ENCODE results near the gene CAMTA1.

- TF ChIP-seq KDM5B (IDR thresholded peaks at IDR 0.05; ENCODE audit: insufficient replicate concordance, low read depth, low read length), result no peak
- no peak for TF ChIP-seq TEAD4 (IDR thresholded peaks at IDR 0.05; ENCODE audit: low read length)
- TF ChIP-seq TEAD4 (CRISPR knock-in tag; IDR thresholded peaks at IDR 0.05; ENCODE audit: borderline replicate concordance), result no peak
- no peak for TF ChIP-seq POLR3A (IDR thresholded peaks at IDR 0.05; ENCODE audit: borderline replicate concordance, extremely low read depth, insufficient read depth, insufficient read length)
- TF ChIP-seq, protein P1, sequence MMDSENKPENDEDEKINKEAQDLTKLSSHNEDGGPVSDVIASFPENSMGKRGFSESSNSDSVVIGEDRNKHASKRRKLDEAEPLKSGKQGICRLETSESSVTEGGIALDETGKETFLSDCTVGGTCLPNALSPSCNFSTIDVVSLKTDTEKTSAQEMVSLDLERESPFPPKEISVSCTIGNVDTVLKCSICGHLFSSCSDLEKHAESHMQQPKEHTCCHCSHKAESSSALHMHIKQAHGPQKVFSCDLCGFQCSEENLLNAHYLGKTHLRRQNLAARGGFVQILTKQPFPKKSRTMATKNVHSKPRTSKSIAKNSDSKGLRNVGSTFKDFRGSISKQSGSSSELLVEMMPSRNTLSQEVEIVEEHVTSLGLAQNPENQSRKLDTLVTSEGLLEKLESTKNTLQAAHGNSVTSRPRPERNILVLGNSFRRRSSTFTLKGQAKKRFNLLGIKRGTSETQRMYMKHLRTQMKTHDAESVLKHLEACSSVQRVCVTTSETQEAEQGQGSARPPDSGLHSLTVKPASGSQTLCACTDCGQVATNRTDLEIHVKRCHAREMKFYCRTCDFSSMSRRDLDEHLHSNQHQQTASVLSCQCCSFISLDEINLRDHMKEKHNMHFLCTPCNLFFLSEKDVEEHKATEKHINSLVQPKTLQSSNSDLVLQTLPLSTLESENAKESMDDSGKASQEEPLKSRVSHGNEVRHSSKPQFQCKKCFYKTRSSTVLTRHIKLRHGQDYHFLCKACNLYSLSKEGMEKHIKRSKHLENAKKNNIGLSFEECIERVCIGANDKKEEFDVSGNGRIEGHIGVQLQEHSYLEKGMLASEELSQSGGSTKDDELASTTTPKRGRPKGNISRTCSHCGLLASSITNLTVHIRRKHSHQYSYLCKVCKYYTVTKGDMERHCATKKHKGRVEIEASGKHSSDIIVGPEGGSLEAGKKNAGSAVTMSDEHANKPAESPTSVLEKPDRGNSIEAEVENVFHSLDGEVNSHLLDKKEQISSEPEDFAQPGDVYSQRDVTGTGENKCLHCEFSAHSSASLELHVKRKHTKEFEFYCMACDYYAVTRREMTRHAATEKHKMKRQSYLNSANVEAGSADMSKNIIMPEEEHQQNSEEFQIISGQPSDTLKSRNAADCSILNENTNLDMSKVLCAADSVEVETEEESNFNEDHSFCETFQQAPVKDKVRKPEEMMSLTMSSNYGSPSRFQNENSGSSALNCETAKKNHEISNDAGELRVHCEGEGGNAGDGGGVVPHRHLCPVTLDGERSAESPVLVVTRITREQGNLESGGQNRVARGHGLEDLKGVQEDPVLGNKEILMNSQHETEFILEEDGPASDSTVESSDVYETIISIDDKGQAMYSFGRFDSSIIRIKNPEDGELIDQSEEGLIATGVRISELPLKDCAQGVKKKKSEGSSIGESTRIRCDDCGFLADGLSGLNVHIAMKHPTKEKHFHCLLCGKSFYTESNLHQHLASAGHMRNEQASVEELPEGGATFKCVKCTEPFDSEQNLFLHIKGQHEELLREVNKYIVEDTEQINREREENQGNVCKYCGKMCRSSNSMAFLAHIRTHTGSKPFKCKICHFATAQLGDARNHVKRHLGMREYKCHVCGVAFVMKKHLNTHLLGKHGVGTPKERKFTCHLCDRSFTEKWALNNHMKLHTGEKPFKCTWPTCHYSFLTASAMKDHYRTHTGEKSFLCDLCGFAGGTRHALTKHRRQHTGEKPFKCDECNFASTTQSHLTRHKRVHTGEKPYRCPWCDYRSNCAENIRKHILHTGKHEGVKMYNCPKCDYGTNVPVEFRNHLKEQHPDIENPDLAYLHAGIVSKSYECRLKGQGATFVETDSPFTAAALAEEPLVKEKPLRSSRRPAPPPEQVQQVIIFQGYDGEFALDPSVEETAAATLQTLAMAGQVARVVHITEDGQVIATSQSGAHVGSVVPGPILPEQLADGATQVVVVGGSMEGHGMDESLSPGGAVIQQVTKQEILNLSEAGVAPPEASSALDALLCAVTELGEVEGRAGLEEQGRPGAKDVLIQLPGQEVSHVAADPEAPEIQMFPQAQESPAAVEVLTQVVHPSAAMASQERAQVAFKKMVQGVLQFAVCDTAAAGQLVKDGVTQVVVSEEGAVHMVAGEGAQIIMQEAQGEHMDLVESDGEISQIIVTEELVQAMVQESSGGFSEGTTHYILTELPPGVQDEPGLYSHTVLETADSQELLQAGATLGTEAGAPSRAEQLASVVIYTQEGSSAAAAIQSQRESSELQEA (IDR thresholded peaks at IDR 0.05; ENCODE audit: low read depth), result no peak
Measured at GRCh38 chr1:6788946-6789345, 3.7 kb downstream of the CAMTA1 start.
